Measurements from ENCODE around the gene STX8.

DNA sequence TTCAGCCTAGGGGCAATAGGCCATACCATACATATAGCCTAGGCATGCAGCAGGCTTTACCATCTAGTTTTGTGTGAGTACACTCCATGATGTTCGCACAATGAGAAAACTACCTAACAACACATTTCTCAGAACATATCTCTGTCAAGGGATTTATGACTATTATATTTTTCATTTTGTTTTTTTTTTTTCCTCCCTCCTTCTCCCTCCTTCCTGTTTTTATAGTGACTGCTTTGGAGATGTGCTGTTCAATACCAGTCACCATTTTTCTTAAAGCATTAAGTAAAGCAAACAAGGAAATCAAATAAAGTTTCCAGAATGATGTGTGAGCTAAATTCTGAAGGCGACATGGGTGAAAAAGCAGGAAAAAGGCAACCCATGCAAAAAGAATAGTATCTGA, 194.6 kb downstream of the STX8 start:
- TF ChIP-seq POLR2A (IDR thresholded peaks at IDR 0.05; ENCODE audit: low read depth, low read length) (no peak), POLR2AphosphoS5 (IDR thresholded peaks at IDR 0.05; ENCODE audit: low read depth, low read length) (no peak), PAX5 (IDR thresholded peaks at IDR 0.05; ENCODE audit: insufficient read depth, low read length, severe bottlenecking) (no peak), TAF1 (IDR thresholded peaks at IDR 0.05; ENCODE audit: low read depth, low read length) (no peak), SPI1 (IDR thresholded peaks at IDR 0.05; ENCODE audit: low read depth, low read length) (no peak)

Measured in GM12891 (cell line).